CD4-positive, alpha-beta T cell treated with Interleukin-4 for 4 hours (primary cell): ENCODE results near the gene SLC9A7.

ENCODE experiments used
- DNase-seq: peaks from one replicate; pipeline ENCODE4 v3.0.0-alpha.2; 2020

The SLC9A7 gene

GRCh38 chrX:46642145-46642544 lies 116.8 kb downstream of the SLC9A7 start:
- peak; percentile 49 for DNase-seq

GRCh38 chrX:46637938-46638337 lies 121.0 kb downstream of the SLC9A7 start:
- peak; percentile 40 for DNase-seq

GRCh38 chrX:46636223-46636622 lies 122.7 kb downstream of the SLC9A7 start:
- no peak for DNase-seq

GRCh38 chrX:46635186-46635585 lies 123.7 kb downstream of the SLC9A7 start:
- no peak for DNase-seq

GRCh38 chrX:46634577-46634976 lies 124.3 kb downstream of the SLC9A7 start:
- no peak for DNase-seq

GRCh38 chrX:46630141-46630540 lies 128.8 kb downstream of the SLC9A7 start:
- no peak for DNase-seq

- peak; percentile 36 for DNase-seq
Observed at GRCh38 chrX:46628460-46629371, 130.2 kb downstream of the SLC9A7 start.

- DNase-seq = peak; percentile 25
Observed at GRCh38 chrX:46627711-46628419, 131.1 kb downstream of the SLC9A7 start.

GRCh38 chrX:46627062-46627461 lies 131.9 kb downstream of the SLC9A7 start:
- no peak for DNase-seq

GRCh38 chrX:46626566-46626965 lies 132.4 kb downstream of the SLC9A7 start:
- peak; percentile 58 for DNase-seq

- DNase-seq = no peak
Observed at GRCh38 chrX:46624090-46624786, 134.7 kb downstream of the SLC9A7 start.

GRCh38 chrX:46621572-46621971 lies 137.3 kb downstream of the SLC9A7 start:
- DNase-seq = no peak

- no peak for DNase-seq
Observed at GRCh38 chrX:46620505-46620904, 138.4 kb downstream of the SLC9A7 start.

- DNase-seq = no peak
Observed at GRCh38 chrX:46618947-46619346, 140.0 kb downstream of the SLC9A7 start.

- DNase-seq = no peak
Observed at GRCh38 chrX:46617906-46618305, 141.0 kb downstream of the SLC9A7 start.

GRCh38 chrX:46611658-46612362 lies 147.1 kb downstream of the SLC9A7 start:
- peak; percentile 30 for DNase-seq

GRCh38 chrX:46610070-46610658 lies 148.8 kb downstream of the SLC9A7 start:
- no peak for DNase-seq

GRCh38 chrX:46607916-46608315 lies 151.0 kb downstream of the SLC9A7 start:
- no peak for DNase-seq

- DNase-seq = no peak
Observed at GRCh38 chrX:46602468-46603102, 156.3 kb downstream of the SLC9A7 start.

- no peak for DNase-seq
Observed at GRCh38 chrX:46601283-46601682, 157.6 kb downstream of the SLC9A7 start.

- no peak for DNase-seq
Observed at GRCh38 chrX:46599051-46599560, 159.8 kb downstream of the SLC9A7 start.

- no peak for DNase-seq
Observed at GRCh38 chrX:46597771-46598170, 161.1 kb downstream of the SLC9A7 start.
